ENCODE data around the gene PRPS2.

The PRPS2 gene

DNA sequence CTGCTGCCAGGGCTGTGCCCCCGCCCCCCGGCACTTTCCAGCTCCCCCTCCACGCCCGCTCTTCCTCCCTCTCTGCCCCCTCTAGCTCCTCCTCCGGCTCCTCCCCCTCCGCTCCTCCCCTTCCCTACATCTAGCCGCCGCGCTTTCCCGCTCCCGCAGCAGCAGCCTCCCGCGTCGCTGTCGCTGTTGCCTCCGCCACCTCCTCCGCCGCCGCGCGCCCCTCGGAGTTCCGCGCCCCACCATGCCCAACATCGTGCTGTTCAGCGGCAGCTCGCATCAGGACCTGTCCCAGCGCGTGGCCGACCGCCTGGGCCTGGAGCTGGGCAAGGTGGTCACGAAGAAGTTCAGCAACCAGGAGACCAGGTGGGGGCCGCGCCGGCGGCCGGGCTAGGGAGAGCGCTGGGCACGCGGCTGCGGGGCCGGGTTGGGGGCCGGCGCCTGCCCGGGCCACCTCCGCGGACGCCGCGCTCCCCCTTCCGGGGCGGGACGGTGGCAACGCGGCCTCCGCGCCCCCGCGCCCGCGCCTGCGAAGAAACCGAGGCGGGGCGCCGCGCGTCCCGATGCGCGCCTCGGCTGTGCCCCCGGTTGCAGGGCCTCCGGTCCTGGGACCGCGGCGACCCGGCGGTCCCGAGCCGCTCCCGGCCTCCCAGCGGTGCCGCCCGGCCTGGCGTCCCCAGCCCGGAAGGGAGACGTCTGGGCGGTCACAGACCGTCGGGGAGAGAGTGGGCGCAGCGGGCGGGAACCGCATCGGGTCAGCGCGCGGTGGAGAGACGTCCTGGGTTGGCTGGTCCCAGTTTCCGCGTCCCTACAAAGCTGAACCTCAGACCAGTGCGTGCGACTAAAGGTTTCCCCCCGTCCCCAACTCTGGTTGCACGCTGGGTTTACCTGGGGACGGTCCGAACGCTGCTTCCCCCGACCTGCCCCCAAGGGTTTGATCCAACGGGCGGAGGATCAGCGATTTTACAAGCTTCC, at the start of gene PRPS2:
PRPS2 (plus strand) TSS at position 156 of the 972 bp plus-strand sequence; CDS start at position 242, 86 bp downstream.
- DNase-seq (ENCODE audit: low read depth in 2 of 3, low spot score in 1 of 3), result peak; percentile 51 to 70 (median 53)

GRCh38 chrX:12741416-12741815, 49.8 kb upstream of the PRPS2 start:
- DNase-seq (ENCODE audit: low read depth in 2 of 3, low spot score in 1 of 3), result no peak

- no peak for DNase-seq (ENCODE audit: low read depth in 2 of 3, low spot score in 1 of 3)
Observed at GRCh38 chrX:12747433-12747832, 43.8 kb upstream of the PRPS2 start.

GRCh38 chrX:12751887-12752286, 39.3 kb upstream of the PRPS2 start:
- no peak for DNase-seq (ENCODE audit: low read depth in 2 of 3, low spot score in 1 of 3)

DNA sequence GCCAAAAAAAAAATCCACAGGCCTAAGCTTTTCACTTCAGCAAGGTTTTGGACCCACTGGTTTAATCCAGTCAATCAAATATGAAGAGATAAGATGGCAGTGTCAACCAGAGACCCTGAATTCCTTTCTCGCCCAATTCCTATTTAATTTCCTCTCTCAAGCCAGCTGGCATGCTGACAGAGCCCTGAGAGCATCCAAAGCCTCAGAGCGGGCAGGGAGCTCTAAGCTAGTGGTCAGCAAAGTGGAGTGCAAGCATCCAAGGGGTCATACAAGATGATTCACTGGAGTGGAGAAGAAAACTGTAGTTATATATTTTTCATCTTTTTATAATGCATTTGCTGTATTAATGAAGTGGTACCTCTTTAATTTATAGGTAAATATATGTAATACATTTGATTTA, 37.8 kb upstream of the PRPS2 start:
- DNase-seq (ENCODE audit: low read depth in 2 of 3, low spot score in 1 of 3), result no peak

DNA sequence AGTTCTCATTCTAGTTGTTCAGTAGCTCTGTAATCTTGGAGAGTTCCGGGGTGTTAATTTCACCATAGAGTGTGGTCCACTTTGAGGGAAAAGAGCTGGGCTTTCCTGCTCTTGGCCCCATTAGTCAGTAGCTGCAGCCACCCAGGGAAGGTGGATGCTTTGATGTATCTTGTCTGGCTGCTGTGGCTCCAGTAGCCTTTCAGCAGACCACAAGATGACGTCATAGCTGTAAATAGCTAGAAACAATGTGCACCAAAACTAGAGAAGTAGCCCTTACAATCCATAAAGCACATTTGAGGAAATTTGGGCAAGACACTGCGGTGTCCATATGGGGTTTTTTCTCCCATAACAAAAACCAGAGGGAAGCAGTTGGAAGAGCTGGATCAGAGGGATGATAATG, 32.9 kb upstream of the PRPS2 start:
- no peak for DNase-seq (ENCODE audit: low read depth in 2 of 3, low spot score in 1 of 3)

DNA sequence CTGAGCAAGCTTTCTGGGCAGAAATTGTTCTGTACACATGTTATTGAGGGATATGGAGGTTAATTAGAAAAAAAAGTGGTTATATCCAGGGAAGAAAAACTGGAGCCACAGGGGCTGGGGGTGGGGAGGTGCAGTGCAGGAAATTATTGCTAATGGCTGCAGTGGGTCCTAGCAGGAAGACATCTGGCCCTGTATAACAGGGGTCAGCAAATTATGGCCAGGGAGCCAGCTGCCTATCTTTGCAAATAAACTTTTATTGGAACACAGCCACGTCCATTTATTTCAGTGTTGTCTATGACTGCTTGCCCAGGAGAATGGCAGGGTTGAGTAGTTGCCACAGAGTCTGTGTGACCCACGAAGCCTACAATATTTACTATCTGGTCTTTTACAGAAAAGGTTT, 23.4 kb upstream of the PRPS2 start:
- no peak for DNase-seq (ENCODE audit: low read depth in 2 of 3, low spot score in 1 of 3)

DNA sequence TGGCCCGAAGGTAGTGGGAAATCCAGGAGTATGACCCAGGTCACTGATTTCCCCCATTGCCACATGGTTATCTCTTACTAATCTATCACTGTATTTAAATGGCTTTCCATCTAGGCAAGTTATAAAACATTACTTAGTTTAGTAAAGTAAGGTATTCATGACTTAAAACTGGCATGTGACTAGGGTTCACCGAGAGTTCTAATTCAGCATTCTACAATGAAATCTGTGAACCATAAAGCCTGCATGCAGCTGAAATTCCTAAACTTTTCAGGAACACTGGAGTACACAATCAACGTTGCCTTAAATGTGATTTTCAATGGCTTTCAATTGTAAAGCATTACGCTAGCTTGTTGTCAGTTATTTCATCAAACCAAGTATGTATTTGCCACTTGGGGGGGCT, 22.7 kb upstream of the PRPS2 start:
- DNase-seq (ENCODE audit: low read depth in 2 of 3, low spot score in 1 of 3), result no peak

DNA sequence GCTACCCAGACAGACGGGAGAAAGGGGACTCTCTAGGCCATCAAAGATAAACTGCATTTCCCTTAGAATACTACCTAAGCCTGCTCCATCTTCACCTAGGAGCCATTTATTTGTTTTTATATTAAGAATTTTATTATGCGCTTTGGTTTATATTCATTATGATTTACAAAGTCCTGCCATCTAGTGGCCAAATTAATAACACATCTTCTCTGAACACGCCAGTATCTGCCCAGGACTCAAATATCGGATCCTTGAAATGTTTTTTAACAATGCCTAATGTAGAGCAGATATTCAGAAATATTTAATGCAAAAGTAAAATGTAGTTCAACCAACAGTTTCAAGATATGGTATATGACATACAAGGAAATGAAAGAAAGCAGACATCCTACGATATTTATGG, 20.8 kb upstream of the PRPS2 start:
- DNase-seq (ENCODE audit: low read depth in 2 of 3, low spot score in 1 of 3), result no peak

- DNase-seq (ENCODE audit: low read depth in 2 of 3, low spot score in 1 of 3), result peak; percentile 35 to 64 (median 49)
Observed at GRCh38 chrX:12771445-12772069, 19.7 kb upstream of the PRPS2 start.

DNA sequence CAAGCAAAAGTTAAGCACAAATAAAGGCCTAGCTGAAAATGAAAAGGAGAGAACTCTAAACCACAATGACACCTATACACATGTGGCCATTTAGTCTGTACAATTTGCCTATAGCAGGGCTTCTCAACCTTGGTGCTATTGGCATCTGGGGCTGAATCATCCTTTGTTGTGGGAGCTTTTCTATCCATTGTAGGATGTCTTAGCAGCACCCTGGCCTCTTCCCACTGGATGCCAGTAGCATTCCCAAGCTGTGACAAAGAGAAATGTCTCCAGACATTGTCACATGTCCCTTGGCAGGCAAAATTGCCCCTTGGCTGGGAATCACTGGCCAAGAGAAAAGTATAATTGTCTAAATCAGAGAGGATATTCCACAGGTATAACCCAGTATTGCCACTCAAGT, 13.5 kb upstream of the PRPS2 start:
- DNase-seq (ENCODE audit: low read depth in 2 of 3, low spot score in 1 of 3), result no peak

GRCh38 chrX:12779534-12779933, 11.7 kb upstream of the PRPS2 start:
- no peak for DNase-seq (ENCODE audit: low read depth in 2 of 3, low spot score in 1 of 3)

DNA sequence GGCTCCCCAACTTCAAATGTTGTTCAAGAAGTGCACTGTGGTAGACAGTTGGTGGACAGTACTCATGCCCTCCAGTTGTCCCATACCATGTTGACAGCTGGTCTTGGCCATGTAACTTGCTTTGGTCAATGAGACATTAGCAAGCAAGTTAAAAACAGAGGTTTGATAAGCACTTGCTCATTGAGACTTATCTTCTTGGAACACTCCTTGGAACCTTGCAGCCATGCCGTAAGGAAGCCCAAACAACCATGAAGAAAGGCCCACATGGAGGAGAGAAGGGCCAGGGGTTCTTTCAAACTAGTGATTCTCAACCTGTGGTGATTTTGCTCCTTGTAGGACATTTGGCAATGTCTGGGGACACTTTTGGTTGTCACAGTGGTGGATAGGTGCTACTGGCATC, 2.6 kb upstream of the PRPS2 start:
- no peak for DNase-seq (ENCODE audit: low read depth in 2 of 3, low spot score in 1 of 3)

DNA sequence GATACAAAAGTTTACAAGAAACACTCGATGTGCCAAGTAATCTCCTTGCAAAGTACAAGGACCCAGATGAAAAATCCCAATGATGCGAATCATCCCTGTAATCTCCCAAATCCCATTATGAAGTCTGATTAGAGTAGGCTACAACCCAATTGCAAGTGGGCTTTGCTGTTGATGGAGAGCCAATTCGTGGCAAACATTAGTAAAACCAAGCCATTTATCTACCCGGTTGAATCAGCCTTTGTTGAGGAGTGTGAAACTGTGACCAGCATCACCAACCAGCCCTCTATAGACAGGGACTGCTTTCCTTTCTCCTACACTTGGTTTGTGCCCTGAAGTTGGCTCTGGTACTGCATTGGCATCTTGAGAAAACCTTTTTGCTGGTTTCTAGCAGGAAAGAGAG, 1.2 kb upstream of the PRPS2 start:
- DNase-seq (ENCODE audit: low read depth in 2 of 3, low spot score in 1 of 3), result no peak

DNA sequence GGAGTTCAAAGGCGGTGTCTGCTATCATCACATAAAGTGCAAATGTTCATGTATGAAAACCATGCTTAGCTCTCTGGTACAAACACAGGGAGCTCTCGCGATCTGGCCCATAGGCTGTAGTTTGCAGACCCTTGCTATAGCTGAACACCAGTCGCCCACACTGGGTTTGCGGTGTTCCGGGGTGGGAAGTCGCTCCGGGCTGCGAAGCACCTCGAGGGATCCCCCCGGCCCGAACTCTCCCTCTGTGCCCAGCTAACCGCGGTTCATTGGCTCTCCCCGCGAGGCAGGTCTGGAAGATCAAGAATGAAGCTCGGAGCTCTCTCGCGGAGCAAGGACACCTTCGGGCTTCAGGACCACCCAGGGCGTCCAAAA, 341 bp upstream of the PRPS2 start:
- DNase-seq (ENCODE audit: low read depth in 2 of 3, low spot score in 1 of 3), result no peak

- no peak for DNase-seq (ENCODE audit: low read depth in 2 of 3, low spot score in 1 of 3)
Observed at GRCh38 chrX:12792711-12793110, 1.5 kb downstream of the PRPS2 start.

DNA sequence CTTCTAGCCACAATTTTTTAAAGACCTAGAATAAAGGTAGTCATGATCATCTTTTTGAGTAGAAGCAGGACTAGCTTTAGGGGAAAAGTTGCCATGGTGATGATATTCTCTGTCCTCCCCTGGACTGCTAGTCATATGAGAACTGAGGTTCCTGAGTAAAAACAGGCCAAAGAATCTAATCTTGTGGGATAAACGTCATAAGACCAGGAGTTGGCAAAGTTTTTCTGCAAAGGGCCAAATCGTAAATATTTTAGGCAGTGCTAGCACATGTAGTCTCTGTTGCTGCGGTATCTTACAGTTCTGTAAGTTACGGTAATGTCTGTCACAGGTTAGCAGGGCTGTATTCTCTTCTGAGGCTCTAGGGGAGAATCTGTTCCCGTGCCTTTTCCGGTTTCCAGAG, 3.4 kb downstream of the PRPS2 start:
- no peak for DNase-seq (ENCODE audit: low read depth in 2 of 3, low spot score in 1 of 3)

GRCh38 chrX:12798601-12799000, 7.4 kb downstream of the PRPS2 start:
- no peak for DNase-seq (ENCODE audit: low read depth in 2 of 3, low spot score in 1 of 3)

GRCh38 chrX:12799118-12799517, 7.9 kb downstream of the PRPS2 start:
- no peak for DNase-seq (ENCODE audit: low read depth in 2 of 3, low spot score in 1 of 3)

DNA sequence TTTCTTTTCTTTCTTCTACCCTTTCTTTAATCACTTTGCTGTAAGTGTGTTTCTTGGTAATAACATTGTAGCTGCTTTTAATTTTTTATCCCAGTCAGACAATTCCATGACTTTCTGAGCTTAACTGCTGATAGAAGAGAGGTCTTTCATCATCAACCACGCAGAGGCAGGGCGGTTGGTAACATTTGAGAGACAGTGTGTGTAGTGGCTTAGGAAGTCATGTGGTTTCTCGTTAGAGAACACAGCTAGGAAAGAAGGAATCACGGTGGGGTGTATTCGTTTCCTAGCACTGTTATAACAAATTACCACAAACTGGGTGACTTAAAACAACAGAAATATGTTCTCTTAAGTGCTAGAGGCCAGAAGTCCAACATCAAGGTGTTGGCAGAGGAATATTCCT, 11.5 kb downstream of the PRPS2 start:
- no peak for DNase-seq (ENCODE audit: low read depth in 2 of 3, low spot score in 1 of 3)

DNA sequence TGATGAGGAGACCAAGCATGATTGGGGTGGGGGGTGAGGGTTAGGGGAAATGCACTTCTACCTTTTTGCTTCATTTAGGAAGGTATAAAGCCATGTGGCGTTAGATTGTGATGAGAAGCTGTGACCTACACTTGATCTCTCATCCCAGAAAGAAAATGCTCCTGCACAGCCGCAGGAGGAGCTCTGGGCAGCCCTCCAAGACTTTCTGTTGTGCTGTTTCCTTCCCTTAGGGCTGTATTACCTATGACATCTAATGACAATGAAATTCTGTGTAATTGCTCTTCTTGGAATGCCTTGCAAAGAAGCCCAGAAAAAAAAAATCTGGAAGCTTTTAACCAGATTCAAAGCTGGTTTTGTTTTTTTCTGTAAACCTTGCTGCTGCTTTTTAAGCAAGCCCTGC, 13.4 kb downstream of the PRPS2 start:
- DNase-seq (ENCODE audit: low read depth in 2 of 3, low spot score in 1 of 3), result no peak

DNA sequence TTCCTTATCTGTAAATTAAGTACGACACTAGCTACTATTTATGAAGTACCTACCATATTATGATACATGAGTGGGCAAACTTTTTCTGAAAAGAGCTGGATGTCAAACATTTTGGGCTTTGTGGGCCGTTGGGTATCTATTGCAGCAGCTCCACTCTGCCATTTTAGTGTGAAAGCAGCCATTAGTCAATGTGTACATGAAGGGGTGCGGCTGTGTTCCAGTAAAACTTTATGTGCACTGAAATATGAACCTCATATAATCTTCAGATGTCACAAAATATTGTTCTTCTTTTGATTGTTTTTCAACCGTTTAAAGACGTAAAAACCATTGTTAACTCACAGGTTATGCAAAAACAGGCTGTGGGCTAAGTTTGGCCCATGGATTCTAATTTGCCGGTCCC, 14.1 kb downstream of the PRPS2 start:
- DNase-seq (ENCODE audit: low read depth in 2 of 3, low spot score in 1 of 3), result no peak

- DNase-seq (ENCODE audit: low read depth in 2 of 3, low spot score in 1 of 3), result no peak
Observed at GRCh38 chrX:12811658-12812057, 20.4 kb downstream of the PRPS2 start.
